Suppressor macrophage treated with lipopolysaccharide for 1 hour (primary cell): ENCODE data around the gene IBTK.
A peak's percentile ranks its signal among the peaks of the same experiment; 100 is the strongest.
"Not testable (repeated sequence)": the region's sequence is repeated elsewhere in the genome, so short reads cannot be mapped to it uniquely, and the experiment has no call there.

ENCODE experiments used
- DNase-seq, 3 donors: peaks; one replicate each; pipeline ENCODE4 v3.0.0-alpha.2; 2020 to 2022

Gene IBTK

DNA sequence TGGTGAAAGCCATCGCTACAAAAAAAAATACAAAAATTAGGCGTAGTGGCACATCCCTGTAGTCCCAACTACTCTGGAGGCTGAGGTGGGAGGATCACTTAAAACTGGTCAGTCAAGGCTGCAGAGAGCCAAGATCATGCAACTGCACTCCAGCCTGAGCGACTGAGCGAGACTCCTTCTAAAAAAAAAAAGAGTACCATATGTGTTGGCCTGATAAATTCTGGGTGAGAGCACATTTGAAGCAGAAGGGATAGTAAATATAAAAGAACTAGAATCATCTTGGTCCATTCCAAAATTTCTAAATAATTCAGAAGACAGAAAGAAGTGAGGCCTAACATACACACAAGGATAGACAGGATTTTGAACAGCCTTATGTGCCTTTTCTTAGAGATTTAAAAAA, 2.2 kb downstream of the IBTK start:
- DNase-seq: no peak

DNA sequence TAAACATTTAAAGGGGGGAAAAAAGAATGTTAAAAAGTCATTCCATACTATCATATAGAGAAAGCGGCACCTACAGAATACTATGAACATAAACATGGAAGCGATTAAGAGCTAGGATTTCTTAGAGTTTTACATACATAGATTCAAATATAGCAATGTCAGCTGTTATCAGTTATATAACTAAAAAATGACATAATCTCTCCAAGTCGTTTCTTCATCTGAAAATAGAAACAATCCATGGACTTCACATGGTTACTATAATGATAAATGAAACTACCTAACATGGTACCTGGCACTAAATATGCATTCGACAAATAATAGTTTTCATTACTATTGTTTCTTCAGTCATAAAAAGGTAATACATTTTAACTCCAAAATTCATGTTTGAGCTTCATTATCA, 3.7 kb downstream of the IBTK start:
- no peak for DNase-seq

DNA sequence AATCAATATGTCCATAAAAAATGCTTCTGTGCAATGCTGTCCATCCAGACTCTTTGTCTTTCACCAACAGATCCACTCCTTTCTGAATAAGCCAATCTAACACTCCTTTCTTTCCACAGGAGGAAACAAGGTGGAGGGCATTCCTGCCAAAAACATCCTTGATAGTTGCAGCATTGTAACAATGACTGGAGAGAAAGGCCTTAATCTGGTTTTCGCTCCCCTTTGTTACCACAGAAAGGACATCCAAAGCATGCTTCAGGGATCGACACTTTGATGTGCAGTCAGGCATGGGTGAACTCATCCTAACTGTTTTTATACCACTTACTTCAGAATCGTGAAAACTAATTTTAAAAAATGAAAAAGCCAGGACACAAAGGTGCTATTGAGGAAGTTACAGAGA, 7.4 kb downstream of the IBTK start:
- DNase-seq: no peak

DNA sequence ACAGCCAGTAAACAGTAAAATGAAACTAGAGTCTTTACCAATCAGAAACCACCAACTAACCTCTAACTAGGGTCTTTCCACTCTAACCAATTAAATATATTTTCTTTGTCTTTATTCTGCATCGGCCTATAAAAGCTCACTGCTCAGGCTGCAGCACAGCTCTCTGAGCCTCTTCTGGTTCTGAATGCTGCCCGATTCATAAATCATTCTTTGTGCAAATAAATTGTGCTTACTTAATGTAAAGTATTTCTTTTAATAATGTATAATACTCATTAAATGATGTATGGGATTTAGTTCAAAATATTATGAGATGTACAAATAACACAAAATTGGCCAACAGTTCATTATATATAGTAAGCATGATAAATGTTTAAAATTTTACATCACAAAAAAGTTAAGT, 7.9 kb downstream of the IBTK start:
- DNase-seq: no peak

DNA sequence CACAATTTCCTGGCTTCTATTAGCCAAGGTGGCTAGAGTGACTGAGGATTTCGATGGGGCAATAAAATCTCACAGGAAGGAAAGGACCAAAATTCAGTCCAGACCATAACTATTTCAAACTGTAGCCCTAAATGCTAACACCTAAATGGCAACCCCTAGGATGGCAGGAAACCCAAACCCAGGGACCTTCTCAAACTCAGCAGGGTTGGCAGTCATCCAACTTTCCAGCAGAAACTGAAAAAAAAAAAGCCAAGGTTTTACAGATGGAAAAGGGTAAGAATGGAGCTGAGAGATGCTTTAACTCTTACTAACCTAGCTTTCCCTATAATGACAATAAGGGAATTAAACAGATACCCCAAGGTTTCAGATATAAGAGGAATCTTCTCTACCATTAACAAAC, 10.5 kb downstream of the IBTK start:
- DNase-seq: no peak

DNA sequence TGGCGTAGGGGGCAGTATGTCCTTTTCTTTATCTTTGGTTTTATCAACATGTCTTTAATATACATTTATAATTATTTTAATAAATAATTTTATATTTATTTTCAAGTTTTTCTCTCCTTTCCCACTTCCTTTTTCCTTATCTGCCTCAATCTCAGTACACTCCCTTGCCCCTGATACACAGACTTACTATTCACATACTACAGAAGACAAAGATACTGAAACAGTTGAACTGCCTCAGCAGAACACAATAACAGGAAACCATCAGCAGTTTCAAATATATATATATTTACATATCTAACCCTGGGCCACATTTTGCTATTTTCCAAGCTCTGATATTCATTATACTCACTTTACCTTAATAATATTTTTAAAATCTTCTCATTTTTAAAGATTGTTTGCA, 19.8 kb downstream of the IBTK start:
- DNase-seq: no peak

DNA sequence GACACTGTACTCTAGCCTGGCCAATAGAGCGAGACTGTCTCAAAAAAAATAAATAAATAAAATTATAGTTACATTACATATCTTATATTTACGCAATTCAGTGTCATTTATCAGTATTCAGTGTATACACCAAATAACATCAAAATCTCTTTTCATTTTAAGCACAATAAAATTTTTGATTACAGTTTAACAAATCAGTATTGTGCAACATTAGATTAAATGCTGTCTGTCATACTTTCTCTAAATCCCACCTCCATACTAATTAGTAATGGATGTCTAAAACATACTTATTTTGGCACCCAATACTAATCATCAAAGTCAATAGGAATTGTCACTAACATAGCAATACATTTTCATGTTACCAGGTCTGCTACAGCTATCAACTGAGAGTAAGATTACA, 27.4 kb downstream of the IBTK start:
- no peak for DNase-seq

DNA sequence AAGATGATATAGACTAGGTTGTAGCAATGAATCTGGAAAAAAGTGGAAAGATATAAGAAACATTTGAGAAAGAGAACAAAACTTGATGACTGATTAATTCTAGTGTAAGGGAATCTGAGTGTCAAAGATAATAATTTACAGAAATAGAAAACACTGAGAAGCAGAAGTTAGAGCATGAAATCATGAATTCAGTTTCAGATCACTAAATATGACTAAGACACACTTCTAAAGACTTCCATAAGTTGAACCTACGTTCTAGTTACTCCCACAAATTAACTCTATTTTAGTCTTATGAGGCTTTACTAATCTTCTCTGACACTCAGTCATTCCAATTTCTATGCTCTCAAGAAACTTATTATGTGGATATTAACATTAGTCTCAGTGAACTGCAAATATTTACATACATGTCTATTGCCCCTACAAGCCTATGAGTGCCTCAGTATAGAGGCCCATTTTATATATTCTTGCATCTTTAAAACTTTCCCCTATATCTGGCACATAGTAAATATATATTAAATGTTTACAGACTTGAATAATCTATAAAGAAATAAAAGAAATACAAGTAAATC, 30.4 kb downstream of the IBTK start:
- peak; percentile 48 to 90 (median 86) for DNase-seq

DNA sequence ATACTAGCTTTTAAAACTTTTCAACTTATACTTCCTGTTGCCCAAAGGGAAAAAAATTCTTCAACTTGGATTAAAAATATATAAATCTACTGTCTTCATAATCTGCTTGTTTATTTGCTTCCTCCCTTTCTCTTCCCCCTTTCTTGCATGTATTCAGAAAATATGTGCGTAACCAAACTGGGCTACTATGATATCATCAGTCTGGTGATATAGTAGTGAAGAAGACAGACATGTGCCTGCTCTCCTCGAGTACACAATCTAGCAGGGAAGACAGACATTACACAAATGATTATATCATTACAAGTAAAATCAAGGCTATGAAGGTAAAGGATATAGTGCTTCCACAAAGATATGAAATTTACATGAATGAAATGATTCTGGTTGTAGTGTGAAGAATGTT, 31.0 kb downstream of the IBTK start:
- peak; percentile 62 to 86 (median 83) for DNase-seq

DNA sequence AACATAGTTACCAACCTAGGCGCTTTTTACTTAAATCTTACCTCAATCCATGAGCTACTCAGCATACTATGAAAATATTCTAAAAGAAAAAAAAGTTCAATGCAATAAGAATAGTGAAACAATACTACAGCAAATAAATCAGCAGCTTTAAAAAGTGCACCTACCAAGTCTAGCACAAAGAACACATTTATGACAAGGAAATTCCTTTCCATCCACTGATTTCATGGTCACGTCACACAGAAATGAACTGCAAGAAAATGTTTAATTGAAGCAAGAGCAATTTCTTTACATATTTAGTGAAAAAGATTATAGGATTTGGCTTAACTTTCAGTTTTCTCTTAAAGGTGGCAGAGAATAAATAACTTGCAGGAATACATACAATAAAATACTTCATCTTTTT, 36.2 kb downstream of the IBTK start:
- no peak for DNase-seq

DNA sequence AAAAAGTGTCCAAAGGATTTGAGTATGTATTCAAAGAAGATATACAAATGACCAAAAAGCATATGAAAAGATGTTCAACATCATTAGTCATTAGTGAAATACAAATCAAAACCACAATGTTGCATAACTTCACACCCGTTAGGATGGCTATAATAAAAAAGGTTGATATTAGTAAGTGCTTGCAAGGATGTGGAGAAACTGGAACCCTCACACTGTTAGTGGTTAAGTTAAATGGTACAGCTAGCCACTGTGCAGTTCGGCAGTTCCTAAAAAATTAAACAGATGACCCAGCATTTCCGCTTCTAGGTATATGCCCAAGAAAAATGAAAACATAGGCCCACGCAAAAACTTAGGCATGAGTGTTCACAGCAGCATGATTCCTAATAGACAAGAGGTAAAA, 38.6 kb downstream of the IBTK start:
- peak; percentile 1 to 37 (median 27) for DNase-seq

DNA sequence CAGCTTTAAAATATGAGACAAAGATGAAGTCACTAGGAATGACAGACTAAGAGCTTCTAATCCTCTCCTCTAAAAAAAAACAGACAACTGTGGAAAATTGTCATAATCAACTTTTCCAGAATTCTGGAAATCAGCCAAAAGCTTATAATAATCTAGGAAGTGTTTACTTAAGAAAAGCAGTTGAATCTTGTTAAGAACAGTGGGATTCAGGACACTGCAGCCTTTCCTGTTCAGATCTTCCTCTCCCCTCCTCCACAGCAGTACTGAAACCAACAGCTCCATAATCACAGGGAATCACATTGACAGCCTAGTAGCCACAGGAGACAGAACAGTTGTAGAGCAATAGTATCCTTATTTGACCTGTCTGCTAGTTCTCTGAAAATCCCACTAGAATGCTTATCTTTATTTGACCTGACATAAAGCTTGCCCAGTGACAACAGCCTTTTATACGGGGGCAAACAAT, 41.6 kb downstream of the IBTK start:
- DNase-seq: no peak

DNA sequence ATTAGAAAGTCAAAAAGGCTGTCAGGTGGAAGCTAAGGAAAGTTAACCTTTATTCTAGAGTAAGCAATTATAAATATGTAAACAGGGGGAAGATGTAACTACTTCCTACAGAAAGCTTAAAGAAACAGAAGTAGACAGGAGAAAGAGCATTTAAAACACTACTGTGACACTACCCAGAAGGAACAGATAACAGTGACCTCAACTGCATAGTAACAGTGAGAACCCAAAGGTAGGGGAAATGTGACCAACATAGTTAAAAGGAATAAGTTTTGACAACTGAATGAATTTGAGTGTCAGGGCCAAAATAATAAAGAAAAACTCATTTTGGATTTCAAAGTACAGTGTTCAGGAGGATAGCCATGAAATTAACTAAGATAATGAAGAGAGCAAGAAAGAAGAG, 43.5 kb downstream of the IBTK start:
- DNase-seq: no peak

DNA sequence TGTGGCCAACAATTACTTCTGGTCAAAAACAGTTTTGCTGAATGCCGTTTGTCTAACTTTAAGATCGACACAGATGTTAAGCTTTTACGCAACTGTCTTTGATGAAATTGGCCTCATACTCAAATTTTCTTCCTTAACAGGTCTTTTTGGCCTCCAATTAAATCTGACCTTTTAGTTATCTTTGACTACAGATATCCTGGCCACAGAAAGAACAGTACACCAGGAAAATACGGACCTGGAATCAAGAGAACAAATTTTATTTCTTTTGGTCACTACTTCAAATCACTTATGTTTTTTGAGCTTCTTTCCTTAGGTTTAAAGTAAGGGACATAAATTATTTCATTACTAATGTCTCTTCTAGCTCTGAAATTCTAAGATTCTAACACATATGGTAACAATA, 49.8 kb downstream of the IBTK start:
- DNase-seq: no peak

DNA sequence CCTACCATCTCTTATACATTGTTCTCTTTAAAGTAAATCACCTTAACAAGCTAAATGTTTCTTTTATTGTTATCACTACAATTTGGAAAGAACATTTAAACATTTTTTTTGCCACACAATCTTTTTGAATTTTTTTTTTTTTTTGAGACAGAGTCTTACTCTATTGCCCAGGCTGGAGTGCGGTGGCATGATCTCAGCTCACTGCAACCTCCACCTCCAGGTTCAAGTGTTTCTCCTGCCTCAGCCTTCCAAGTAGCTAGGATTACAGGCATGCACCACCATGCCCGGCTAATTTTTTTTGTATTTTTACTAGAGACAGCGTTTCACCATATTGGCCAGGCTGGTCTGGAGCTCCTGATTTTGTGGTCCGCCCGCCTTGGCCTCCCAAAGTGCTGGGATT, 50.3 kb downstream of the IBTK start:
- DNase-seq: not testable (repeated sequence)

DNA sequence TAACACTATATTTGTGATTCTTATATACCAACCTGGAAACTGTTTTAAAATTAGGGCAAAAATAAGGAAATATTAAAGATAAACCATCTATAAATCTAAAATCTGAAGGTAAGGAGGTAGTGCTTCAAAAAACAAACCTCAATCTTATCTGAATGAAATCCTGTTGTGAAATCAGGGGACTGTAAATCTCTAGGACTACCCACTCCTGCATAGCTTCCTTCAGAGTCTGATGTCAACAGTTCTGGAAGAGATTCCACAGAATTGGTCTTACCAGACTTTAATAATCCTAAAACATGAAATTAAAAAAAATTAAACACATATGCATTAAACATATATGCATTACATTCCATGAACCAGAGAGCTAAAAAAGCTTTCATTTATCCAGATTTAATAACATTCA, 51.4 kb downstream of the IBTK start:
- no peak for DNase-seq

DNA sequence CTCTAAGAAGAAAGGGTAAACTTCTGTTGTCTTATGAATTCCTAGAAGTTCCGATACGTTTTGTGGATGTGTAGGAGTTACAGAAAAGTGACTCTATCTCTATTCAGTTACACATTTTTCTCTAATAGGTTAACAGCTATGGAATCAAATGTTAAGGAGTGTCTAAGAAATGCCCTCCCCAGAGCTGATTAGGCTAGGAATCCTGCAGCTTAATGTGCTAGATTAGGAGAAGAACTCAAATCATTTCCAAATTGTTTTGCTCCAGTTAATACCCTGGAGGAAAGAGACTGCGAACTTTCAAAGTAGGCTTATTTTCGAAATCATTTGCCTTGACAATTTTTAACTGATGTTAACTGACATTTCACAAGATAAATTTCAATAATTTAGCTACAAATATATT, 51.9 kb downstream of the IBTK start:
- no peak for DNase-seq

DNA sequence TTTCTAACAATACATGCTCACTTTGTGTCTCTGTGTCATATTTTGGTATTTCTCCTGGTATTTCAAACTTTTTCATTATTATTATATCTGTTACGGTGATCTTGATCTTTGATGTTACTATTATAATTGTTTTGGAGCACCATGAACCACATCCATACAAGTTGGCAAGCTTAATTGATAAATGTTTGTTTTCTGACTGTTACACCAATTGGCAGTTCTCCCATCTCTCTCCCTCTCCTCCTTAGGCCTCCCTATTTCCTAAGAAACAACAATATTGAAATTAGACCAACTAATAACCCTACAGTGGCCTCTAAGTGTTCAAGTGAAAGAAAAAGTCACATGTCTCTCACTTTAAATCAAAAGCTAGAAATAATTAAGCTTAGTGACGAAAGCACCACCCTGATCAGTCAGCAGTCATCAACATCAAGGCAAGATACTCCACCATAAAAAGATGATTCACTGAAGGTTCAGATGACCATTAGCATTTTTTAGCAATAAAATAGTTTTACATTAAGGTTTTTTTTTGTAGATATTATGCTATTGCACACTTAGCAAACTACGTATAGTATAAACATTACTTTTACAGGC, 61.5 kb downstream of the IBTK start:
- DNase-seq: no peak

DNA sequence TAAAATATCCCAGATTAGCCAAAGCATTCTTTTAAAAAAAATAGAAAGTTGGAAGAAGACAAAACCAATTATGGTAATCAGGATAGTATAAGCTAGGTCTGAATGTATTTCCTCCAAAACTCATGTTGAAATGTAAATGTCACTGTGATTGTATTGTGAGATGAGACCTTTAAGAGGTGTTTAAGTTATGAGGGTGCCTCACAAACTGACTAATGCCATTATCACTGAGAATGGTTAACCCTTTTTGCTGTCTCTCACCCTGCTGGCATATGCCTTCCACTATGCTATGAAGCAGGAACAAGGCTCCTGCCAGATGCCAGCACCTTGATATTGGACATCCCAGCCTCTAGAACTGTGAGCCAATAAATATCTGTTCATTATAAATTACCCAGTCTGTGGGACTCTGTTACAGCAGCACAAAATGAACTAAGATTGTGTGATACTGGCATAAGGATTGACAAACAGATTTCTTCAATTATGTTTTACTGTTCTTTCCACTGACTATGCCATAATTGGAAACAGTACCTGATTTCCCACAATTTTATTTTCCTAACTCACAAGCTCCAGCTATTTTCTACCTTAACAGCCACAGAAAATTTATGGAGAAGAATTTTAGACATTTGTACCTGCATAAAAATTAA, 63.8 kb downstream of the IBTK start:
- DNase-seq: peak in 1 of 3 donors; percentile 15

DNA sequence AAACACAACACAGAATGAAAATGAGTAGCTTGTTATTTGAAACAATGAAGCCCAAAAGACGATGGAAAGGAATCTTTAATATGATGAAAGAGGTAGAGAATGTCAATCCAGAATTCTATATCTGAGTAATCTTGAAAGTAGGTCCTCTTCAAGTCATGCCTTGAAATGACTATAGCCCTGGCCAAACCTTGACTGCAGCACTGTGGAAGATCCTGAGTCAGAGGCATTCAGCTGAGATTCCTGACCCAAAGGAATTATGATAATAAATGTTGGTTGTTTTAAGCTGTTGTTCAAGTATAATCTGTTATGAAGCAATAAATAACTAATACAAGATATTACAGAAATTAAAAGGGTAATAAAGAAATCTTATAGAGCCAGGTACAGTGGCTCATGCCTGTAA, 64.8 kb downstream of the IBTK start:
- peak in 1 of 3 donors; percentile 18 for DNase-seq

DNA sequence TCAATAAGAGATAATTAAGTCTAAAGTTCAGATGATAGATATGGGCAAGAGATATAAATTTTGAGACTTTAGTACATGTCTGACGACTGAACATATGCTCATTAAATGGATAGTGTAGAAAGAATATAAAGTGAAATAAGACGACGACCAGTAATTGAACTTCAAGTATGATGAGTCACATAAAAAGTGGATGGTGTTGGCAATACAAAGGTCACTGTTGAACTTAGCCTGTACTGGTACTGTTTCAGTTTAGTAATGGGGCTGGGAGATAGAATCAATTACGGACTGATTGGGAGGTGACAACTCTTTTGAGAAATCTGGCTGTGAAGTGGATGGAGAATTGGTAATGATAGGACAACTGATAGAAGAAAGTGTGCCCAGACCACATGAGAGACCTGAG, 68.1 kb downstream of the IBTK start:
- DNase-seq: peak in 1 of 3 donors; percentile 12

DNA sequence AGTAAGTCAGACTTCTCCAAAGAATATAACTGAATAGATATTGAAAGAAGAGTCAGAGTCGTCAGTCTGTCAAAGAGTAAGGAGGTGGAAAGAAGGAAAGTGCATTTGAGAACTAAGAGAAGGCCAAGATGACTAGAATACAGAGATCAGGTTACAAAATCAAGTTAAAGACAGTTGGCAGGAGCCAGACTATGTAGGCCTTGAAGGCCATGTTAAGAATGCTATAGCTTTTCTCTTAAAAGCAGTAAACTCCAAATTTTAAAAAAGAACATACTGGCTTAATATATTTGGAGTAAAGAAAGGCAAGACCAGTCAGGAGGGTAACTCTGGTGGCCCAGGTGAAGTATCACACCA, 68.8 kb downstream of the IBTK start:
- DNase-seq: peak in 1 of 3 donors; percentile 10

DNA sequence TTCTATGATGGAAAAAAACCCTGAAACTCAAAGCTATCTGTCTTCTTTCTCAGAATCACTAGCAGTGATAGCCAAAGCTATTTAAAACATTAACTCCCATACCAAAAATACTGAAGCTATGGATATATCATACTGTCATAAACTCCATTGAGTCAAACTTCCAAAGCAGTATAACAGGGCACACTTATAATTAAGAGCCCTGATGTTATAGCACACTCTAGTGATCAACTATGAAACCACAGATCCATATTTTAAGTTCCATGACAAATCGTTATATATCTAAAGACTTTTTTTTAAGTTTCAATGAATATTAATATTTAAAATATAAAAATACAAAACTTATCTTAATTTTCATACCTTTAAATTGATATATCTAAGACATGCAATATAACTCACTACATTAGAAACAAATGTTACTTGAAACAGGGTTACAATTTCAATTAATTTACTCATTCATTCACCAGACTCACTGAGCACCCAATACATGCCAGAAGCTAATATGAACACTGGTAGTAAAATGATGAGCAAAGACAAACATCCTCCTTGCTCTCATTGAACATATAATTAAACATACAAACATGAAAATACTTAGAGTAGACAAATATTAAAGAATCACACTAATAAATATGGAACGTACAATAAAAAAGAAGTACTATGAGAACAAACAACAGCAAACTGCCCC, 69.3 kb downstream of the IBTK start:
- DNase-seq: peak; percentile 6 to 18 (median 15)

DNA sequence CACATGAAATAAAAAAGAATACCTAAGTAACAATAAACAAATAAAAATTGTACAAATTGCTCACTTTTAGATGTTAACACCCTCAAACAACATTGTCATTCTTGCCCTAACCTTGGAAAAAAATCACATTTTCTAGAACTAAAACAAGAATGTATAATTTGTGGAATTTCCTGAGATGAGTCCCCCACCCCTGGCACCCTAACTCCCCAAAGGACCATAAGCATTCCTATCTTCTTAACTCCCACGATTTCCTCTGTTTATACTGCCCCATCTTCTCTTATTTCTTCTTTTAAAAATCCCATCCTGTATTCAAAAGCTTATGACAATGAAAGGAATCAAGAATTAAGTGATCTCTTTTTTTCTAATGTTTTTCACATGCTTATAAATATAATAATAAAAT, 70.9 kb downstream of the IBTK start:
- DNase-seq: no peak
